ENCODE data around the gene TTBK1.

Gene TTBK1

DNA sequence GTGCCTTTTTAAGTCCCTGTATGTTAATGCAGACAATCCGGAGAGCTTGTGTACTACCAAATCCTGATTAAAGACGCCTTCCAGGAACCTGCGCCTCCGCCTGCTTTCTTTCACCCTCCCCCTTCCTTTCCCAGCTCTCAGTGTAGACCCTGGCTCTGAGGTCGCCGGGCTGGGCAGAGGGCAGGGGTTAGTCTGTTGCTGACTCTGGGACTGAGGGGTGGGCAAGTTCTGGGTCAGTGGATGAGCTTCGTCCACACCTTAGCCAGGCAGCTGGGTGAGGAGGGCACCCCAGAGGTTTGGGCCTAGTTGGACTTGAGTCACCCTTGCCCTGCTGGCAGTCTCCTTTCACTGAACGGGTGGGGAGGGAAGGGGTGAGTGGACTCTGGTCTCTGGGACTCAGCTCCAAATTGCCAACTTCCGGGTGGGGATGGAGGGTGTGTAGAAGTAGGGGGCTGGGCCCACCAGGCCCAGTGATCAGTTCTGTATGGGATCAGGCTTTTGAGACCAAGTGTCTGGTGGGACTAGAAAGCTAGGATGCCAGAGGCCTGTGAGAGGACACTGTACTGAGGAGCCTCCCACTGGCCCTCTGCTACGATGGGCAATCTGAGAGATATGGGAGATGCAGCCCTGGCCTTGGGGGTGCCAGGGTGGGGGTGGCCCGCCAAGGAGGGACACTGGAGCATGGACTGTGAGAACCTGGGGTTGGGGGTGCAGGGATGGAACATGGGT, 33.5 kb downstream of the TTBK1 start:
- TF ChIP-seq CTCF (IDR thresholded peaks at IDR 0.05; ENCODE audit: borderline replicate concordance, insufficient read depth, low read depth, low read length), result no peak
- H3K4me3 ChIP-seq (ENCODE audit: low read depth, low read length), result no peak overlapping the region

DNA sequence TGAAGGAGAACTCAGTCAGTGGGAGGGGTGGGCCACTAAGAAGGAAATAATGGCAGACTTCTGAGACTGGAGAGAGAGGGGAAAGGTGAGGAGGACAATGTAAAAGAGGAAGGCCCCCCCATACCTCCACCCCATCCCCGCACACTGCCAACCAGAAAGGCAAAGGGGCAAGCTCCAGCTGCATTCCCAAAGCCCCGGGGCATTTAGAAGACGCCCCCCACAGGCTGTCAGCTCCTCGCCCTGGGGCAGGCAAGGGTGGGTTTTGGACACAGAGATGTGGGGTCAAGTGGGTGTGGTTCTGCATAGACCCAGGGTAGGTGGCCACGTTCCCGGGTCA, 34.0 kb downstream of the TTBK1 start:
- no peak overlapping the region for H3K4me3 ChIP-seq (ENCODE audit: low read depth, low read length)
- no peak for TF ChIP-seq CTCF (IDR thresholded peaks at IDR 0.05; ENCODE audit: borderline replicate concordance, insufficient read depth, low read depth, low read length)

- TF ChIP-seq CTCF (IDR thresholded peaks at IDR 0.05; ENCODE audit: borderline replicate concordance, insufficient read depth, low read depth, low read length), result no peak
- no peak overlapping the region for H3K4me3 ChIP-seq (ENCODE audit: low read depth, low read length)
These were observed 34.6 kb downstream of the TTBK1 start for GRCh38 chr6:43277643-43278523.

DNA sequence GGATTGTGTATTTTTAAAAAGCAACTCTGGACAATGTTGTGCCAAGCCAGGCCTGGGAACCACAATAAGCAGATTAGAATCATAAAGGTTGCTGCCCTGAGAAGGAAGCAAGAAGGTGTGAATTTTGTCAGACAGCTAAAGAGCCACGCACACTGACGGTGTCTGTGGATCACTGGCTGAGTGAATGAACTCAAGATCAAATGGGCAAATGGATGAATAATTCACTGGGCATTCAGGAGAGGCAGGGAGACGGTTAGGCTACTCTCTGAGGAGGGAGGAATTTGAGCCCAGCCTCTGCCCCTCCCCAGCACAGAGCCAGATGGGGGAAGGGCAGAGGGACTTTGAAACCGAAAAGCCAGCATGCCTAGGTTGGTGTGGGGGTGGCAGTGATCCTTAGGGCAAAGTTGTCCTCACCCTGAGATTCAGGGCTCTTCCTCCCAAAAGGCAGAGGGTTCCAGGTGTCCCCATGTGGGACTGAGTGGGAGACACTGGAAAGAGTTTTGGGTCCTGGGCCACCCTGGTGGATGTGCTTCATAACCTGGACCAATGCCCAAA, 35.3 kb downstream of the TTBK1 start:
- no peak overlapping the region for H3K4me3 ChIP-seq (ENCODE audit: low read depth, low read length)
- TF ChIP-seq CTCF (IDR thresholded peaks at IDR 0.05; ENCODE audit: borderline replicate concordance, insufficient read depth, low read depth, low read length), result no peak

DNA sequence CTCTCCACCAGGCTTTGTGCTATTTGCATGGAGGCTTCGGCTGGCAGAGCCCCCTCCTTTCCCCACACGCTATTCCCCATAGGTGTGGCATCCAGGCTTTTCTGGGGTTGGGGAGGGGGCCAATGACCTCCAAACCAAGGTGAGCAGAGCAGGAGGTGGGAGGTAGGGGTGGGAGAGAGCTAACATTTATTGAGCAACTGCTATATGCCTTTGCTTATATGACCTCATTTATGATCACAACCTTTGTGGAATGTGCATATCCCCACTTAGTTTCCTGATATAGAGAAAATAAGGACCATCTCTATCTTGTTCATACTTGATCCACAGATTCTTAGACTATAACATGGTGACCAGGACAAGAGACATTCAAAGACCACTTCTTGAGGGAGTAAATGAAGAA, 37.0 kb downstream of the TTBK1 start:
- TF ChIP-seq CTCF (IDR thresholded peaks at IDR 0.05; ENCODE audit: borderline replicate concordance, insufficient read depth, low read depth, low read length), result no peak
- H3K4me3 ChIP-seq (ENCODE audit: low read depth, low read length), result no peak overlapping the region

DNA sequence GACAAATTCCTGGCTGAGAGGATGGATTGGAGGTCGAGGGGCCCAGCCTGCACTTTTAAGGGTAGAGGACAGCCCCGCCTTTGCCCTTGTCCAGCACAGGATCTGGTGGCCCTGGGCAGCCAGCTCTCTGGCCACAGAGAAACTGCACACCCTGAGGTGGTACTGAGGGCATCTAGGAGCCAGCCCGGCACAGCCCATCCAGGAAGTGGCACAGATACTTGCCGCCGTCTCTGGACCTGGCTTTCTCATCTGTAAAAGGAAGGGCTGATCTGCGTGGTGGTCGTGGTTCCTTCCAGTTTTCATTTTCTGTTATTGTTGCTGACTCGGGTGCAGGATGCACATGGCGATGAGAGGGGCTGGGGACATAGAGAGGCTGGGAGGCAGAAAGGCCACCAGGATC, 38.8 kb downstream of the TTBK1 start:
- no peak for TF ChIP-seq CTCF (IDR thresholded peaks at IDR 0.05; ENCODE audit: borderline replicate concordance, insufficient read depth, low read depth, low read length)
- no peak overlapping the region for H3K4me3 ChIP-seq (ENCODE audit: low read depth, low read length)
